T-helper 2 cell treated with Interferon-gamma antibody and Interleukin-4, amounts not matched to agents 100 ng/mL and 5 ng/mL, for 36 hours (primary cell): Measurements from ENCODE around the gene APLNR. TPM values are rescaled to one million over a fixed set of nuclear protein-coding genes. Genes with fewer than 3 reads are reported as not detected.

ENCODE experiments used
- intact Hi-C: fragments of 100-400 bp; cut with micrococcal nuclease; formaldehyde crosslinking; loops from one replicate; pipeline ENCODE4 v1.15.1; 2023
- total RNA-seq: library from RNA; stranded (reverse); gene quantifications from 2 replicates; pipeline ENCODE4 v1.2.3, GENCODE V29; 2022

The APLNR gene
- total RNA-seq, 1 donor from 2014 or later = not detected

GRCh38 chr11:57251491-57252104, 14.5 kb upstream of the APLNR start:
- intact Hi-C loops = no loop called here

DNA sequence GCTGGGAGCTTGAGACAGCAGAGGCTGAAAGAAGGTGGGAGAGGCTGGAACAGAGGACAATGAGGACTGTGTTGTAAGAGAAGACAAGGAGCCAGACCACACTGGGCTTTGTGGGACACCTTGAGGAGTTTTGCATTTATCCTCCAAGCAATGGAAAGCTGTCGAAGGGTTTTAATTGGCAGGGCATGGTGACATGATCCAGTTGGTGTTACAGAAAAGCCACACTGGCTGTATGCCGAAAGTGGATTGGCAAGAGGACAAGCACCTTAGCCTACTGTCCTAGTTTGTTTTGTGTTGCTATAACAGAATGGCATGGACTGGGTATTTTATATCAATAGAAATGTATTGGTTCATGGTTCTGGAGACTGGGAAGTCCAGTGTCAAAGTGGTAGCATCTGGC, 14.0 kb upstream of the APLNR start:
- intact Hi-C loops = no loop called here

DNA sequence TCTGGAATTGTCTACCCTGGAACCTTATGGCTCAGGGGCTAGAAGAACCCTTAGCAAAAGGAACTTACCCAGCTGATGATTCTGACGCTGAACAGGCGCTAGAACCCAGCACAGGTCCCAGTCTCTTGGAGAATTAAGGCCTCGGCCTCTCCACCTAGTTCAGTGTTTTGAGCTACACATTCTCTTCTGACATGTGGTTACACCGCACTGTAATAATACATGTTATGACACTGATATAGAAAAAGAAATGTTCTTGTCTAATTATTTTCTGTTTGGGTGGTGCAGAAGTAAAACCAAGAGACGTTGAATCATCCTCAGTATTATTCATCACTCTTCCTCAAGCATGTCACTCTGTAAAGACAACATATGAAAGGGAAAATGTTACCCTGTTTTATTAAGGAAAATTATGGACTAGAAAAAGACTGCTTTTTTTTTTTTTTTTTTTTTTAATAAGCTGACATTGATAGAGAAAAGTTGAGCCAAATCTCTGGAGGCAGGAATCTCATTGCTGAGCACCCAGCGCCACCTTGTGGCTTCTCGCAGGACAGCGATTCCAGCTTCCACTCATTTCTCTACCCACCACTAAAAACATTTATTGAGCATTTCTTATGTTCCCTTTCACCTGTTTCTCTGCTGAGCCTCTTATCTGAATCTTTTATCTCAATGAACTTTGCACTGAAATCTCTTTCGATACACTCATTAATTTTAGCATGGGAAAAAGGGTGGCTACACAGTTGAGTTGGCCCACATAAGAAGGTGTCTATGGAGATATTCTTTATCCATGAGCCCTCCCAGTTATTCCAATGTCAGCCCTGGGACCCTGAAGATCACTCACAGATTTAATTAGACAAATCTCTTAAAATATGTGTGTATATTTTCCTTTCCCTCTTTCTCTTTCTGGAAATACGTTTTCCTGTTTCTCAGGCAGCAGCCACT, 12.6 kb upstream of the APLNR start:
- intact Hi-C loops = loop anchor here (1.0 to 10.0 kb wide), 4 partner anchors 117 to 1305 kb away; no protein-coding TSS in a partner anchor

GRCh38 chr11:57248780-57249383, 11.8 kb upstream of the APLNR start:
- intact Hi-C loops = loop anchor here (1.0 to 10.0 kb wide), 4 partner anchors 117 to 1304 kb away; no protein-coding TSS in a partner anchor

- intact Hi-C loops = loop anchor here (5.0 to 10.0 kb wide), 2 partner anchors 113 to 1300 kb away; no protein-coding TSS in a partner anchor
Observed at GRCh38 chr11:57244911-57245310, 7.9 kb upstream of the APLNR start.

GRCh38 chr11:57241353-57241972, 4.4 kb upstream of the APLNR start:
- intact Hi-C loops = loop anchor here (10.0 kb wide), 1 partner anchor 1297 kb away; no protein-coding TSS in a partner anchor

GRCh38 chr11:57240757-57241156, 3.7 kb upstream of the APLNR start:
- intact Hi-C loops = loop anchor here (10.0 kb wide), 1 partner anchor 1296 kb away; no protein-coding TSS in a partner anchor

DNA sequence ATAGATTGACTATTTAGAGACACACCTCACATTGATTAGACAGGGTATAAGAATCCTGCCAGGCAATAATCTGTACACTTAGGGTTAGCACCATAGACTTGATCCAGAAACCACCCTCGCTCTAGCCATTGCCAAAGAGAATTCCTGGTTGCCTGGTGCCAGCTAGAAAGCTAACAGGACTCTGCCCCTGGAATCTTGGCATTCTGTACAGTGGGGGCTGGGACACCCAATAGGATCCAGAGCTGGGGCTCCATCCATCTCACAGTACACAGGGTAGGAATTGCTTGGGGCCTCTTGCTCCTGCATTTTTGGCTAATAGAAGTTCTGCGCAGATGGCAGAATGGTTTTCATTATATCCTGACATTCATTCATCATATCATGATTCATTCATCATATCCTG, 3.0 kb upstream of the APLNR start:
- intact Hi-C loops = loop anchor here (10.0 kb wide), 1 partner anchor 1295 kb away; no protein-coding TSS in a partner anchor

GRCh38 chr11:57239348-57239747, 2.3 kb upstream of the APLNR start:
- intact Hi-C loops = no loop called here

GRCh38 chr11:57235761-57236703, 1.0 kb downstream of the APLNR start:
- intact Hi-C loops = no loop called here

DNA sequence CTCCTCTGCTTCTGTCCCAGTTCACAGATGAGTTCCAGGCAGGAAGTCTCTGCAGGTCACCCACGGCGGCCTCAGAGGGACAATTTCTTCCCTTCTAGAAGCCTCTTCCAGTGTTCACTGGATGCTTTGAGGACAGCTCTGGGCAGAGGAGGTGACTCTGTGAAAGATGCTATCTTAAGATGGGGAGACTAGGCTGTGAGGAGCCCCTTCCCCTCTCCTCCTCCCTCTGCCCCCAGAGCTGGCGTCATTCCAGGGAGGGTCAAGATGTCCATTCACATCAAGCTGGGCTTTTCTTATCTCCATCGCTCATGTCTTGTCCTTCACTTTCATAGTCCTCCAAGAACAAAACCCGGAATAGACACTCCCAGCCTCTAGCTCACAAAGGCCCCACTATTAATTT, 3.3 kb downstream of the APLNR start:
- intact Hi-C loops = no loop called here

GRCh38 chr11:57231539-57232253, 5.4 kb downstream of the APLNR start:
- intact Hi-C loops = no loop called here

GRCh38 chr11:57230791-57231538, 6.1 kb downstream of the APLNR start:
- intact Hi-C loops = no loop called here

GRCh38 chr11:57230316-57230715, 6.7 kb downstream of the APLNR start:
- intact Hi-C loops = no loop called here

- intact Hi-C loops = no loop called here
Observed at GRCh38 chr11:57228600-57228999, 8.4 kb downstream of the APLNR start.

DNA sequence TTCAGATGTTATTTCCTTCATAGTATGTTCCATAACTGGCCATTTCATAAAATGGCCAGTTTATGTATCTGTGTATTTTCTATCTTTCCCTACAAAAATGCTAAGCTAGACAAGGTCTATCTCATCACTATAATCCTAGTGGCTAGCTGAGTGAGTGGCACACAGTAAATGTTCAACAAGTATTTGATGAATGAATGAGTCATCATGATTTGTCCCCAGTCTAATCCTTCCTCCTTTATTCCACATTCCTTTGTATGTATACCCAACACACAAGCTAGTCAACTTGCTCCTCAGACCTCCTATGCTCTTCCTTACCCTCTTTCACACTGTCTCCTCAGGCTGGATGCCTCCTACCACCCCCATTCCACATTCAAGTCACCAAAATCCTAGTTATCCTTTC, 12.5 kb downstream of the APLNR start:
- intact Hi-C loops = no loop called here

DNA sequence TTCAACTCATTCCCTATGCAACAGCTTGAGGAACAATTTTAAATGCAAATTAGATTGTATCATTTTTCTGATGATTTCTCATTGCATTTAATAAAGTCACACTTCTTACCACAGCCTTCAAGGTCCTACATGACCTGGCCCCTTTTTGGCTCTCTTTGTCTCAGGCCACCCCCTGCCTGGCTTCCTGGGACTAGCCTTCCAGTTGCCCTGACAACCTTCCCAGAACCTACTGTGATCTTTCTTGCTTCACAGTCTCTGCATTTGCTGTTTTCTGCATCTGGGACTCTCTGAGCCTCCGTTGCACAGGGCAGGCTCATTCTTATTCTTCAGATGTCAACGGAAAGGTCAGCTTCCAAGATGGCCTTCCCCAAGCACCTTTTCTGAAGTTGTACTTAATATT, 12.9 kb downstream of the APLNR start:
- intact Hi-C loops = no loop called here

DNA sequence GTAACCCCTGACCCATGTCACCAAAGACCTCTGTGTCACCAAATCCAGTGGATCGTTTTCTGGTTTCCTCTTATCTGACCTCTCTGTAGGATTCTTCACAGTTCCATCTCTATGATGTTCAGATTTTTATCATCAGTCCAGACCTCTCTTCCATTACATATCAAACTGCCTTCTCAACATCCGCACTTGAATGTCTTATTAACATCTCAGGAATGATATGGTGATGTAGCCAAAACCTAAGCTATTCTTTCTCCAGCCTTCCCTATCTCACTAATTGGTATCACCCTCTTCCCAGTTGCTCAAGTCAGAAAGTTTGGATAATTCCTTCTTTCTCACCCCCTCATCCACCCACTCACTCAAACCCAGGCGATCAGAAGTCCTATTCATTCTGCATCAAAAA, 13.4 kb downstream of the APLNR start:
- intact Hi-C loops = no loop called here

DNA sequence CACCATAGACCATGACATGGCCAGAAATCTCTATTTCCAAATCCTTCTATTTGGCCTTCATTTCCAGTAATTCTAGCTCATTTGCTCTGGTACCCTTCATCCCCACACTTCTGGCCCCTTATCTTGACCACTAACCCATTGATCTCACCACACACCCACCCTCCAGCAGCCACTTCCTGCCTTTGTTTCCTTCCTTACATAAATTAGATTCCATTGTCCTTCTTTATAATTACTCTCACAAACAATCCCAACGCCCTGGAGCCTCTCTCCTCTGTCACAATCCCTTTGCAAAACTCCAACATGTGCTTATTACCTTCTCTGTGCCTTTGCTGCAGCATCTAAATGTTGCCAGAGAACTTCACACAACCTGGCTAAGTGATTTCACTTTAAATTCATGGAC, 14.8 kb downstream of the APLNR start:
- intact Hi-C loops = no loop called here
